GM18870 (cell line): Measurements from ENCODE around the gene CFAP61.

ENCODE experiments used
- ATAC-seq: cut with Tn5 transposase; IDR thresholded peaks from one replicate; pipeline ENCODE4 v1.9.1; 2021; ENCODE audit warnings: moderate library complexity; ENCODE audit not compliant: unreplicated experiment

CFAP61 gene

GRCh38 chr20:20390393-20390792 lies 338.1 kb downstream of the CFAP61 start:
- ATAC-seq: no peak

GRCh38 chr20:20391115-20391514 lies 338.8 kb downstream of the CFAP61 start:
- ATAC-seq: no peak

GRCh38 chr20:20391766-20392165 lies 339.4 kb downstream of the CFAP61 start:
- no peak for ATAC-seq

- no peak for ATAC-seq
These were observed 341.1 kb downstream of the CFAP61 start for GRCh38 chr20:20393207-20394120.

- no peak for ATAC-seq
These were observed 342.8 kb downstream of the CFAP61 start for GRCh38 chr20:20395087-20395486.

- ATAC-seq: no peak
These were observed 343.7 kb downstream of the CFAP61 start for GRCh38 chr20:20395903-20396568.

GRCh38 chr20:20396794-20397193 lies 344.5 kb downstream of the CFAP61 start:
- no peak for ATAC-seq

GRCh38 chr20:20398123-20398522 lies 345.8 kb downstream of the CFAP61 start:
- ATAC-seq: no peak

- ATAC-seq: no peak
These were observed 347.5 kb downstream of the CFAP61 start for GRCh38 chr20:20399531-20400500.

GRCh38 chr20:20401991-20402390 lies 349.7 kb downstream of the CFAP61 start:
- no peak for ATAC-seq

GRCh38 chr20:20404633-20405032 lies 352.3 kb downstream of the CFAP61 start:
- no peak for ATAC-seq

- ATAC-seq: no peak
These were observed 353.3 kb downstream of the CFAP61 start for GRCh38 chr20:20405623-20406022.

GRCh38 chr20:20406306-20406705 lies 354.0 kb downstream of the CFAP61 start:
- no peak for ATAC-seq

- no peak for ATAC-seq
These were observed 355.8 kb downstream of the CFAP61 start for GRCh38 chr20:20407891-20408805.

GRCh38 chr20:20409331-20409730 lies 357.0 kb downstream of the CFAP61 start:
- no peak for ATAC-seq
